ENCODE measurements around the gene PLXNC1.
A peak's percentile ranks its signal among the peaks of the same experiment; 100 is the strongest.

PLXNC1 gene

GRCh38 chr12:94147991-94148738, at the start of gene PLXNC1:
Gene PLXNC1, plus strand, starts transcription at chr12:94148577. Its CDS starts 395 bp downstream, at chr12:94148972.
- Mint-ChIP-seq H3K4me3 (peak within 1 kb of the TSS; percentile 86 to 91 (median 86)), H3K27ac (no peak within 1 kb of the TSS)
- TF ChIP-seq CTCF (IDR thresholded peaks at IDR 0.05; ENCODE audit: unreplicated experiment in 3 of 3), result no peak

GRCh38 chr12:94099191-94099590, 49.2 kb upstream of the PLXNC1 start:
- H3K36me3 Mint-ChIP-seq (ENCODE audit: low read depth), result no peaks in the 10 kb centered on the region

More at GRCh38 chr12:94147991-94148738, at the start of gene PLXNC1:
- Mint-ChIP-seq H3K36me3 (ENCODE audit: low read depth) (no peaks in the 10 kb centered on the region), H3K9me3 (no peaks in the 10 kb centered on the region), H3K27me3 (ENCODE audit: low read depth) (peaks cover 61% of the 10 kb centered on the region), H3K4me1 (peaks cover 31% of the 10 kb centered on the region)

GRCh38 chr12:94099632-94100031, 48.7 kb upstream of the PLXNC1 start:
- Mint-ChIP-seq H3K9me3 (no peaks in the 10 kb centered on the region), H3K4me1 (peaks cover 12% of the 10 kb centered on the region), H3K27me3 (ENCODE audit: low read depth) (peaks cover 37% of the 10 kb centered on the region), H3K36me3 (ENCODE audit: low read depth) (no peaks in the 10 kb centered on the region), H3K27ac (no peak overlapping the region), H3K4me3 (peak overlapping the region; percentile 12 to 64 (median 33))
- no peak for TF ChIP-seq CTCF (IDR thresholded peaks at IDR 0.05; ENCODE audit: unreplicated experiment in 3 of 3)

More at GRCh38 chr12:94099191-94099590, 49.2 kb upstream of the PLXNC1 start:
- Mint-ChIP-seq H3K27me3 (ENCODE audit: low read depth) (peaks cover 36% of the 10 kb centered on the region), H3K9me3 (no peaks in the 10 kb centered on the region), H3K4me1 (peaks cover 12% of the 10 kb centered on the region), H3K27ac (no peak overlapping the region), H3K4me3 (peak overlapping the region; percentile 12 to 64 (median 33))
- TF ChIP-seq CTCF (IDR thresholded peaks at IDR 0.05; ENCODE audit: unreplicated experiment in 3 of 3), result no peak

GRCh38 chr12:94100211-94100627, 48.2 kb upstream of the PLXNC1 start:
- H3K4me3 Mint-ChIP-seq, result peak overlapping the region; percentile 29 to 64 (median 31)
- H3K27me3 Mint-ChIP-seq (ENCODE audit: low read depth), result peaks cover 38% of the 10 kb centered on the region
- H3K36me3 Mint-ChIP-seq (ENCODE audit: low read depth), result no peaks in the 10 kb centered on the region
- no peak overlapping the region for H3K27ac Mint-ChIP-seq
- no peaks in the 10 kb centered on the region for H3K9me3 Mint-ChIP-seq
- no peak for TF ChIP-seq CTCF (IDR thresholded peaks at IDR 0.05; ENCODE audit: unreplicated experiment in 3 of 3)
- H3K4me1 Mint-ChIP-seq, result peaks cover 12% of the 10 kb centered on the region

- Mint-ChIP-seq H3K9me3 (no peaks in the 10 kb centered on the region), H3K36me3 (ENCODE audit: low read depth) (no peaks in the 10 kb centered on the region), H3K4me3 (peak overlapping the region; percentile 84 to 88 (median 87)), H3K27ac (no peak overlapping the region), H3K27me3 (ENCODE audit: low read depth) (peaks cover 44% of the 10 kb centered on the region), H3K4me1 (peaks cover 12% of the 10 kb centered on the region)
- TF ChIP-seq CTCF (IDR thresholded peaks at IDR 0.05; ENCODE audit: unreplicated experiment in 3 of 3), result peak; percentile 91 to 97 (median 94)
Observed at GRCh38 chr12:94100990-94101737, 47.2 kb upstream of the PLXNC1 start.

All from nephron (organoid).